Left lobe of liver (tissue), 2 donors: Measurements from ENCODE around the gene DHX32. TPM values are rescaled to one million over a fixed set of nuclear protein-coding genes. Genes with fewer than 3 reads are reported as not detected.

Experiments used
- ATAC-seq: fragments of 200-7000 bp; cut with Tn5 transposase; one replicate; pipeline ENCODE4 v1.9.1; 2020; ENCODE audit warnings: mild to moderate bottlenecking, moderate library complexity
- DNase-seq: peaks from one replicate; pipeline ENCODE4 v3.0.0-alpha.2; 2020; ENCODE audit warnings: low spot score
- total RNA-seq: library from RNA; stranded (reverse); gene quantifications from one replicate; pipeline ENCODE4 v1.2.1, GENCODE V29; 2021
- donor health status: DM: no; HTN: no; CAD: no; lungs with moderate emphysema.
- donor health status: DM: no; HTN: yes; CAD: no.

DHX32 gene
- total RNA-seq, 1 donor from 2014 or later = 12.7 TPM

DNA sequence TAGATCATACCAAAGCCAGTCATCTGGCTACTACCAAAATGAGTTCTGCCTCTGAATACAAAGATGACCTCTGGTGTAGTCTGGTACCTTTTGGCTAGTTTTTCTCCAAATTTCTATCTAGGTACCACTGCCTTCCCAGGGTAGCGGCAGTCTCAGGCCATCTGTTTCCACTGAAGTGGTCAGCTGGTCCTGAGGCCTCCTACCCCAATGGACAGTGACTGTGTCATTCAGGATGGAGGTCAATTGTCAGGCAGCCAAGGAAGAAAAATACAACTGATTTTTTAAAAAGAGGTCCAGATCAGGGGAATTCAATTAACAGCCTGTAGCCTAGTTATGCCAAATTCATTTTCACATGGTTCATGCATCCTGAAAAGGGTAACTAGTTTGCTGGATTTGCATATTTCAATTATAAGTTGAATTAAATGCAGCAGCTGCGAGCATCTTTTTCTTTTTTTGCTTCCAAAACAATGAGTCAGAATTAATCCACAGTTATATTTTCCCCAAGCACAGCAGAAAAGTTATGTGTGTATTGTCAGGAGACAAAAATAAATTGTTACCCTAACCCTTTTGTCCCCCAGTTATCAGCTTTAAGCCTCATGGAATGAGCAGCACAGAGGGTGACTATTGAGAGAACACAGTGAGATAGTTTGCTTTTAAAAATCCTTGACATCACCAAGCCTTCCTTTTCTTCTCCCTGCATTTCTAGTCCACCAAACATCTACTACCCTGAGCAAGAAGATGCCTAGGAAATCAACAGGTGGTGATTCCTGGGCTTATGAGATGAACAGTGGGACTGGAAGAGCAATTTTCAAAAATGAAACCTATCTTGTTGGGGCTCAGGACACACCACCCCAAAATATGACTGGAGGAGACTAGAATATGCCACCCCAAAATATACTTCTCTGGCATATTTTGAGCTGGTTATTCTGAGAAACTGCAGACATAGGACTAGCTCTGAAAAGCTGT is 30.0 kb downstream of the DHX32 start:
- DNase-seq (no peak), ATAC-seq (no peak)

DNA sequence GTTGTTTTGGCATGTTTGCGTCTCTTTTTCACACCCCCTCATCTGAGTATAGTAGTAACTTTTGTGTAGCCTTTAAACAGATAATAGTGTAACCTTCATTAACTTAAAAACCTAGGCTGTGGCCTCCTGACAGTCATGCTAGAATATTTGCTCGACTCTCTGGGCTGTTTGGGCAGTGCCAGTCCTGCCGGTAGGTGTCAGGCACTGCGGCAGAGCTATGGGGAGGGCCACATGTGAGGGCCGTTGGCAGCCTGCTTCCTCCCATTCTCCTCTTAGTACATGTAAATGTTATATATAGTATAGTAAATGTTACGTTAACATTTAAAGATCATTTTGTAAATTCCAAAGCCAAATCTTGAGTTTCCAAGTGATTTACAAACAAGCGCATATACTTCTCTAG is 31.6 kb downstream of the DHX32 start:
- ATAC-seq = peak; percentile 70
- DNase-seq = no peak

DNA sequence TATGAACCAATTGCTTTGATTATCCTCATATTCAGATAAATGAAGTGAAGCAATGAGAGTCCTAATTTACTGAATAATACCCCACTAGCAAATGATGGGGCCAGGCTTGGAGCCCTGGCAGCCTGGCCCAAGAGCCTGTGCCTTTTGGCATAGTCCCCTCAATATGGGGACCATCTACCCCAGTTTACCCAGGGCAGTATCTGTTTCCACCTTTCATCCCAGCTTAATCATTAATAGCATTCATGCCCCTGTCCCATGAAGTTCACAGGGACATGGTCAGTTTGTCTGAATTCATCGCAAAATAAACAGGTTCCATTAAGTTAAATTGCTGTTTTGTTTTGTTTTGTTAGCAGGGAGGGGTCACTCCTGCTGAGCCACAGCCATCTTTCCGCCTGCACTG is 32.2 kb downstream of the DHX32 start:
- ATAC-seq (peak; percentile 52), DNase-seq (no peak)

DNA sequence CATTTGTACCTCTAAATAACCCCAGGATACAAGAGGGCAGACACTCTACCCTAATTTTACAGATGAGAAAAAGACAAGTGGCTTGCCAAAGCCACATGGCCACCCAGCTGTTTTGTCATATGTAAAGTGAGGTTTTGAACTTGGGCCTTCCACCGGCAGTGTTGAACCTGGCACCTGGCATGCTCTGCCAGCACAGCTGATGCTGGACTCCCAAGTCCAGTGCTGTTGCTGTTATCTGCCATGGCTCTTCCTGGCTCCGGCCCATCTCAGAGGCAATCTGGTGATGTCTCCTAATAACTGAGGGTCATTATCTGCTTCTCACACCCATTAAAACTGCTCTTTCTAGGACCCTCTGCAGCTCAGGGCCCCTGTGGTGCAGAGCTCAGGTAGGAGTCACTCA is 32.7 kb downstream of the DHX32 start:
- ATAC-seq (peak; percentile 82), DNase-seq (peak; percentile 79)

DNA sequence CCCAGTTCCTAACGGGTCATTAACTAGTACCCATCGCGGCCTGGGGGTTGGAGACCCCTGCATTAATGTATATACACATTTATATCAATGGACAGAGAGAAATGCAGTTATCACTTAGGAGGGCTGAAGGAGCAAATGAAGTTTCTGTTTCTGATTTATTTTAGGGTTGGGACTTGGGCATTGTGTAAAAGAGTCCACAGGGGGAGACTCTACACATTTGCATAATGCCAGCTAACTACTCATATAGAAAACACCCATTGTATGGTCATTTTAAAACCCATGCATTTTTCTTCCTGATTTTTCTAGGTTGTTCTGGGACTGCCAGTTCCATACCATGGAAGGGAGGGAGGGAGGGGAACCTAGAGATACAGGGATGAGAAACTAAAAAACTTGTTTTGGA is 34.2 kb downstream of the DHX32 start:
- no peak for ATAC-seq
- no peak for DNase-seq

DNA sequence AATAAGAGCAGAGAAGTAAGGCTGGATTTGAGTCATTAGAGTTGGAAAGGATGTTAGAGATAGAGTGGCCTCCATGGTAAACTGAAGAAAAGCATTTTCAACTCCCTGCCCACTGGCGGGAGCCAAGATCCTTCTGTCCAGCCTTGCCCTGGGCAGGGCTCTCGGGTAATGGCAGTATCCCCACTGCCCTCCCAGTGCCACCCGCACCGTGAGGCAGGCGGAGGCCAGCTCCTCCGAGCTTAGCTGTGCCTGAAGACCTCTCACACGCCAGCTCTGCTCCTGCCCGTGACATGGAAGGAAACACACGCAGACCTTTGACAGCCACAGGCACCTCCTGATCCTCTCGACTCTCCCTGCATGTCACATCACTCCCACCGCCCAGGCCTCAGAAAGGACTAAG is 35.5 kb downstream of the DHX32 start:
- DNase-seq (no peak), ATAC-seq (no peak)

DNA sequence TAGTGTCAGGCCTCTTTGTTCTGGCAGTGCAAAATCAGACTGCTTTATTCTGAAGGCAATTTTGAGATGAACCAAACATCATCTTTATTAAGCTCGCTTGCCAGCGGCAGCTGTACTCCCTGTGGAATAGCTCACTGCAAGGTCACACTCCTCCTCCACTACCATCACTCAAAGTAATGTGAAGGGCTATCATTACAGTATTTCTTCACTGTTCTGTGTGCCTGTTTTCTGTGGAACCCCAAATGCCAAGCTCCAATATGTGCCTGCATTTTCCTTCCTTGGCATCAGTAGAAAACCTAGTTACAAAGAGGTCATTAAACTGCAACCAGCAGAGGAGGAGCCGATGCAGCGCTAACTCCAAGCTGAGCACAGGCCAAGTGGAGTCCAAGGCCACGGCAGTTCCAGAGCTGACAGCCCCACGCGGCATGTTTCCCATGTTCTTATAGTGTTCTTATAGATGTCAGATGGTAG is 36.3 kb downstream of the DHX32 start:
- peak; percentile 69 for ATAC-seq
- peak; percentile 62 for DNase-seq

DNA sequence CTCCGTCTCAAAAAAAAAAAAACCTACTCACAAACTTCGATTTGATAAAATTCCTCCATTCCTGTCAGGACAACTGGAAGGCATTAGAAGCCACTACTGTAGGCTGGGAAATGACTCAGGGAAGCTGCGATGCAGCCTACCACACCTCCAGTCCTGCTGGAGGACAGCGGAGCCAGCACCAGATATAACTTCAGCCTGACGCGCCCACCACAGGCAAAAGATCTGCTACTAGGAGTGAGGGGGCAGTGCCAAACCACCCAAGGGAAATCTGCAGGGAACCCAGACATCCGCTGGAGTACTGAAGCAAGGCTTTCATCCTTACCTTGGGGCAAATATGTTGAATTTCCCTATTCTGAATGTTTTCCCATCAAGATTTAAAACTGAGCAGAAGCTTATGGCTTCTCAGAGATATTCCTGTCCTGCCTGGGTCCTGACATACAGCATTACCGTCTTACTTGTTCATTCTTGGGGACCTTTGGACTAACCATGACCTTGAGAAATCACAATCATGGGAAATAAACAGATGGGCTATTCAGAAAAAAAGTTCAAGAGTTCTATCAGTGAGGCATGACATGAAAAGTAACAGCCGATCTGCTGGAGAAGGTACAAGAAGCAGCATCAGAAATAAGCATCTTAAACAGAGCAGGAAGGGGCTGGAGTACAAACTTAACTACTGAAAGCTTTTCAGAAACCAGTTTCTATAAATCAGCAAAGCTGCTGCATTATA is 37.3 kb downstream of the DHX32 start:
- ATAC-seq (no peak), DNase-seq (no peak)

DNA sequence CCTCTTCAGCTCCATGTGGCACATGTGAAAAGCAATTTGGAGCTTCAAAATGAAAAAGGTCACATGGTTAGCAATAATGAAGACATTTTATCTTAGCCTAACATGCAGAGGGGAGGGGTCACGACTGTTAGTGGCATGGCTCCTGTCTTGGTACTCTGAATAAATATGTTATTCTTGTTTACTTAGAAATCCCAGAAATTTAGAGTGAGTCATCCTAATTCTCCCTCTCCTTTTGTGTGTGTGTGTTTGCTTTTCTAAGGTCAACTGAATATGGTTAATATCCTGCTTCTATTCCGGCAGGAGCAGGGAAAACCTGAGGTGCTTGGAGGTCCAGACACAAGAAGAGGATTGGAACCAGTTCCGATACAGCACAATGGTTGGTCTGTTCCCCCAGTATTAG is 40.1 kb downstream of the DHX32 start:
- ATAC-seq = no peak
- DNase-seq = no peak

DNA sequence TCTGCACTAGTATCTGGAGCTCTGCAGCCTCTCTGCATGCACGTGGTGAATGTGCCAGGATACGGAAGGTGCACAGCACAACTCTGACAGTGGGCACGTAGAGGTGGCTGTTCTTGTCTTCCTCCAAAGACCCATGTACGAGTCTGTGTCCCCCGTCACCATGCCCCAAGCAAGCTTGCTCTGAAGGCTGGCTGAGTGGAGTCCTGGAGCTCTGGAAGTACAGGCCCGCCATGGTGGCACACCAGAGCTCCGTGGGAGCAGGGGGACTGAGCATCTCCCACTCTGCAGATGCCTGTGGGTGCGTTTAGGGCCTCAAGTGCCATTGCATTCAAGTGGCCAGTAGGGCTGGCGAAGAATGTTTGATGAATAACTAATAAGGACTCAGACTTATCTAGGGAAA is 40.7 kb downstream of the DHX32 start:
- ATAC-seq (no peak), DNase-seq (no peak)

DNA sequence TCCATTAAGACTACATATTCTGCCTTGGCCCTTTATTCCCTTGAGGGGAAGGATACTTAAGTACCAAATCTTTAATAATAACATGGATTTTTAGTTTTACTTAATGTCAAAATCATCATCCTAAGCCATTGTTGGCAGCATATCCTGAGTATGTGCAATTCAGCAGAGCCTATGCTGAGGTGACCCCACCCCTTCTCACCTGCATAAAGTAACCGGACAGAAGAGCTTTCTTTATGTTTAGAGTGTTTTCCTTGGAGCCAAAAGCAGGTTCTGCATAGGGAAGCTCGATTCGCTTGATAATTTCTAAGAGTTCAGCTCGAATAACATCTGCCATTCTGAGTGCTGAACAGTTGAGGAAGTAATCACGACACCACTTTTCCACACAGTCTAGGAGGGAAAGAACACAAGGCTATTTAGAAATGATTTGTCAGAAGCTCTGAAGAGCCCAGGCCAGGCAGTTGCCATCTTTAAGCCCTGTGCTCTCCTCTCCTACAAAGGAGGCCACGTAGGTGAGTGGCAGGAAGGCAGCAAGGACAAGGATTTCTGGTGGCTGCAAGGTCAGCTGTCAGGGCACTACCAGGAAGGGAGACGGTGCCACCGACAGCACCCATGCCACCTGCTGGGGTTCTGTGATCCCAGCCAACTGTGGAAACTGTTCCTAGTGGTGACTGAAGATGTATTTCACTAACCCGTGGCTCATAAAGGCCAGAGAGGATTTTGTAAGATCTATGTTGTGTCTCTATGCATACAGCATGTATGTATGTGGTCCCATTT is 42.1 kb downstream of the DHX32 start:
- no peak for ATAC-seq
- no peak for DNase-seq

DNA sequence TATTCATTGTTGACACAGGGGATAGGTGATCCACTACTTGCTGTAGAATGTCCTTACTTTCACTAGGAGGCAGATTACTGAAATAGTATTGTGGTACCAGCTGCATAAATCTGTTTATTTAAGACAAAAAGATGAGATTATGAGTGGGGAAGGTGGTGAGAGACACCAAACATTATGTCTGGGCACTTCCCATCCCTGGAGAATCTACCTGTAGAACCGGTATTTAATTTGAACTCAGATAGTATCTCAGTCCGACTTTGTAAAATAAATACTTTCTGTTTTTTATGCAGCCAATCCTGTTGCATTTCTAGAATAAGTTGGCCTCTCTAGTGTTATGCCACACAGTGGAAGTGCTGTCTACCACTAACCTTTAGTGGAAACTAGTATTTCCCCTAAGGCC is 44.3 kb downstream of the DHX32 start:
- ATAC-seq (no peak), DNase-seq (no peak)

DNA sequence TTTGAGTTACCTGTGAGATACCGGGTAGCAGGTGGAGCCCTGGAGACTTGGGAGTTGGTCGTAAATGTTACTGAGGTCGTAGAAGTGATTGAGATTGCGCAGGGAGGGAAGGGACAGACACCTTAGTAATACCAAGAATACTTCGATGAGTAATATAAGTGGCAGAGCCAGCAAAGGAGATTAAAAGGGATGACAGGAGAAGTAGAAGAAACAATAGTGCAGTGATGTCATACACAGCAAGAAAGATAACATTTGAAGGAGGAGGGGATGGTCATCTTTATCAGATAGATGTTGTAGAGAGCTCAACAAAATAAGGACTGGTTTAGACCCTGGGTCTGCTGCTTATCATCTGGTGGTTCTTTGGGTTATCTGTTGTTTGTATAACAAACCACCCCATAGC is 52.8 kb downstream of the DHX32 start:
- ATAC-seq (no peak), DNase-seq (no peak)

DNA sequence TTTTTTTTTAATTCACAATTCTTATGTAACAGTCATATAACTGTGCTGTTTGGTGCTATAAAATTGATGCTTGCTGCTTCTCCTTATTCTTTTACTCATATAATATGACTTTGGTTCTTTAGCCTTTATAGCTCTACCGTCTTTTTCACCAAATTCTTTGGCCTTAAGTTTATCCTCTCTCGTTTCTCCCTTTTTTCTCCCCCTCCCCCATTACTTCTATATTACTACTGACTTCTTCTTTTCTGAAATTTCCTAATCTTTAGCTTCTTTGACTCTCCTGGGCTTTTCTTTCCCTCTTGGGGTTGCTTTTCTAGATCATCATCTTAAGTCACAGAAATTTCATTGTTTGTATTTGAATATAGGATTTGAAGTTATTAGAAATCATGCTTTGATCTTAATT is 54.0 kb downstream of the DHX32 start:
- no peak for DNase-seq
- ATAC-seq = no peak

DNA sequence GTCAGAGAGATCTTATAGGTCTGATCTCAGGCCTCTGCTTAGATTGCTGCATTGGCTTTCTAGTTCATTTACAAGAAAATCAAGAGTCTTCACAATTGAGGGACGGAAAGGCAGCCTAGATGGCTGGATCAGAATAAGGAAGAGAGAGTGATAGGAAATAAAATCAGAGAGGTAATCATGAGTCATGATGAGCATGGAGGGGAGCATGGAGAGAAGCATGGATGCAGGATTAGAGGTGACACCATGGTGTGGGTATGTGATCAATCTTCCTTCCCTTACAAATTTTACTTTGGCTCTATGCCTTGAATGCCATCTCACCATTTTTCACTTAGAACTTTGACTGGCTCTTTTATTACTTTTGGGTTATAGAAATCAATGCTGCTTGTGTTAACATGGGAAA is 56.4 kb downstream of the DHX32 start:
- no peak for DNase-seq
- ATAC-seq = no peak

DNA sequence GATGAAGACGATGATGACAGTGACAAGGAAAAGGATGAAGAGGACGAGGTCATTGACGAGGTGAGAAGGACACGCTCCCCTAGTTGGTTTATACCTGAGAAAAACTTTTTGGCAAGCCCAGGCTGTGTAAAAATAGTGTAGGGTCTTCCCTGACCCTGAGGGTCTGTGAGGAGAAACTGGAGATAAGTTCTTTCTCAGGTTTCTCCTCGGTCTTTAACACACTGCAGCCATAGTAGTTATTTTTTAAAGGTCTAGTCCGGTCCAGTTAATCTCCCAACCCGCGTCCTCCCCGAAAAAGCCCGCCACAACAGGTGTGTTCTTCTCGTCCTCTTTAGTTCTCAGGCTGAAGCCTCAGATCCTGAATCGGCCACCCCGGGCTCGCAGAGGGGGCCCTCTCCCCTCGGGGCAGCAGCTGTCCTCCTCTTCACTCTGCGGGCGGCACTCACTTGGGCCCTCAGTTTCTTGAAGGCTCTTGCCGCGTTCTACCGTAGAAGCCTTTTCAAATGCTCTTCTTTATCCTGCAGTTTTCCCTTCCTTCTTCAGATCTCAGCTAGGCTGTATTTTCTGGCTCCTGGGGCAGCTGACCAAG is 57.3 kb downstream of the DHX32 start:
- DNase-seq = no peak
- no peak for ATAC-seq

DNA sequence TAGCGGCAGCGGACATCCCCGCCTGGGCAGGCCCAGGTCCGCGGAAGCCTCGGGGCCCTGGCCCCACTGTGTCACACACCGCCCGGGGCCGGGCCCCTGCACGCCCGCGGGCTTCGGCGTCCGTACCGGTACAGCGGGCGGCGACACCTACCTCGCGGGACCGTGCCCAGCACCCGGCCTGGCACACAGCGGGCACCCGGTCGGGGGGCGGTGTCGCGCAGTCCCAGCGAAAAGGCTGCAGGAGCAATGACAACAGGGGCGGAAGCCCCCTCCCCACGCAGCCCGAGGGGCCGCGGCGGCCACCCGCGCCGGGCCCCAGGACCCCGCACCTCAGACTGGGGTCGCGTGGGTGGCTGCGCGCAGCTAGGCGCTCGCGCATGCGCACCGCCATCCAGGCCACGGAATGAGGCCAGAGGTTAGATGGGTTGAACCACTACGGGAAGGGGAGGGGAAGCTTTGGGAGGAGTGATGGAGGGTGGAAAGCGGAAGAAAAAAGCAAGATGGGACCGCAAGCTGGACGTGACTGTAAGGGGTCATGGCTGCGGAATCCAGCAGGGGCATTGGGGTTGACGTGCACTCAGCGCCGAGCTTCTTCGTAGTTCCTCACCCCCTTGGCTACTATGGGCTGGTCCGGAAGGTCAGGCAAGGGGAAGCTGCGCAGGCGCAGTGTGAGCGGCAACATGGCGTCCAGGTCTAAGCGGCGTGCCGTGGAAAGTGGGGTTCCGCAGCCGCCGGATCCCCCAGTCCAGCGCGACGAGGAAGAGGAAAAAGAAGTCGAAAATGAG is 58.0 kb downstream of the DHX32 start, which contains the start of the genes BCCIP and UROS:
Gene BCCIP (plus strand): TSS at position 669 of the 785 bp plus-strand sequence. CDS start 12 bp downstream, at position 681.
Gene UROS (minus strand): TSS at position 381 of the 785 bp plus-strand sequence. CDS start 6,759 bp downstream, outside the sequence.
- ATAC-seq (peak; percentile 94), DNase-seq (peak; percentile 91)

DNA sequence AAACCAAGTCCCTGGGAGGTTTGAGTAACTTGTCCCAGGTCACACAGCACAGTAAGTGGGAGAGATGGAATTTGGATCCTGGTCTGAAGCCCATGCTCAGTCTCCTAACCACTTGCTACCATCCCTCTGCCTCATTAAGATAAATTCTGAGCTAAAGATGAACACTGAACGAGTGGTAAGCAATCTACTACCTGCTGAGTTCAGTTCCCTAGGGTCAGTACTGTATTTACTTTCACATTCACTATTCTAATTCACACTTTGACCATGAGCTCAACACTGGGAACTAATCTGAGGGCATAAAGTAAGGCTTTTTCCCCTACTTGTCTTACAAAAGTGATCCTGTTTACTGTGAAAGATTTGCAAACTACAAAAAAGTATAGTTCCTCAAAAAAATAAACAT is 60.4 kb downstream of the DHX32 start:
- ATAC-seq (no peak), DNase-seq (no peak)

DNA sequence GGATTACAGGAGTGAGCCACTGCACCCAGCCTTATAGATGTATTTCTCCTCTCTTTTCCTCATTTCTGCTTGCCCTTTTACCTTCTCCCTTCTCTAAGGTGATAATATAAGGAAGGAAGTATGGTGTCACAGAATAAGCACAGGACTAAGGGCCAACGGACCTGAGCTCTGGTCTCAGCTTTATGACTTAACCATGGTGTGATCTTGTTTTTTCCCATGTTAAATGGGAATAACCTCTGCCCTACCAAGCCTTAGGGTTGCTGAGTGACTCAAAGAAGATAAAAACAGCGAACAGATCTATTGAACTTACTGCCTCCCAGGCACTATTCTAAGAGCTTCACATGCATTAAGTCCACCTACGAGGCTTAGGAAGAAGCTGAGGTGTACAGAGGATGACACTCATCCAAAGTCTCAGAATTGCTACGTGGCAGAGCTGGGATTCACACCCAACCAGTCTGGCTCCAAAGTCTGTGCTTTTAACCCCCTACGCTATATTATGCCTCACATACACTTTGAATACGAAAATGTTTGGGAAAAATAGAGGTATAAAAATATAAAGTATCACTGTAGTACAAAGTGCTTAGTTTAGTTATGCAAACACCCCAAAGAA is 63.6 kb downstream of the DHX32 start:
- DNase-seq = no peak
- no peak for ATAC-seq
